Thoracic aorta (tissue), 2 donors: Measurements from ENCODE around the gene EBF4. TPM values are rescaled to one million over a fixed set of nuclear protein-coding genes. Genes with fewer than 3 reads are reported as not detected.
"Not testable (repeated sequence)": the region's sequence is repeated elsewhere in the genome, so short reads cannot be mapped to it uniquely, and the experiment has no call there.

Experiments used
- ATAC-seq: fragments of 150-250 bp; one replicate; pipeline ENCODE4 v1.8.0; 2017; ENCODE audit warnings: low read depth; ENCODE audit not compliant: insufficient number of reproducible peaks, low FRiP score
- DNase-seq: peaks from one replicate; pipeline ENCODE4 v3.0.0-alpha.2; 2020; ENCODE audit warnings: low spot score
- H3K27ac ChIP-seq, 2 donors: fragments of 200-600 bp; sonication (generic); 1 replicate in 1 of 2; 2 replicates in 1 of 2; pipeline ENCODE4 v1.5.1; 2016; ENCODE audit warnings: mild to moderate bottlenecking in 2 of 2, moderate library complexity in 2 of 2
- H3K27me3 ChIP-seq: fragments of 200-600 bp; sonication (generic); replicated peaks from 2 replicates; pipeline ENCODE4 v1.6.0; 2016; ENCODE audit warnings: mild to moderate bottlenecking; ENCODE audit not compliant: insufficient read depth
- H3K36me3 ChIP-seq: fragments of 200-600 bp; sonication (generic); one replicate; pipeline ENCODE4 v1.5.1; 2016
- H3K4me1 ChIP-seq, 2 donors: fragments of 200-600 bp; sonication (generic); 1 replicate in 1 of 2; 2 replicates in 1 of 2; pipeline versions ENCODE4 v1.5.1 to v1.6.0; 2016; ENCODE audit warnings: low read depth in 2 of 2, mild to moderate bottlenecking in 1 of 2; ENCODE audit not compliant: control insufficient read depth in 1 of 2
- H3K4me3 ChIP-seq: fragments of 200-600 bp; sonication (generic); 2 replicates; pipeline ENCODE4 v1.5.1; 2016; ENCODE audit warnings: mild to moderate bottlenecking
- H3K9me3 ChIP-seq: fragments of 200-600 bp; sonication (generic); 2 replicates; pipeline ENCODE4 v1.5.1; 2016
- total RNA-seq, 2 donors: library from RNA; depleted of rRNA; stranded (reverse); fragments of >200 nt; gene quantifications; one replicate each; pipeline versions ENCODE4 v1.1.0 to v1.2.3, GENCODE V29; 2016
- TF ChIP-seq, protein P1 (sequence below): fragments of 200-600 bp; sonication (generic); IDR thresholded peaks from one replicate; pipeline ENCODE4 v1.5.1; 2019; ENCODE audit warnings: antibody characterized with exemption

EBF4 gene
- total RNA-seq, 2 donors from 2014 or later: 14.1 to 16.6 TPM

DNA sequence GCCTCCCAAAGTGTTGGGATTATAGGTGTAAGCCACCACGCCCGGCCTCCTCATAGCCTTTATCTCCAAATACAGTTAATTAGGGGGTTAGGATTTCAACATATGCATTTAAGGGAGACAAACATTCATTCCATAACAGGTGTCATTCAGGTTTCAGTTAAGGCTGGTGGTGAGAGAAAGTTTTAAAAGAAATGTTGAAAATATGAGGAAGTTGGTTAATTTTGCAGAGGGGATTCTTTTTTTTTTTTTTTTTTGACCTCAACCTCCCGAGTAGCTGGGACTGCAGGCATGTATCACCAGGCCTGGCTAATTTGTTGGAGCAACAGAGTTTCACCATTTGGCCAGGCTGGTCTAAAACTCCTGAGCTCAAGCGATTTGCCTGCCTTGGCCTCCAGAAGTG, 12.5 kb upstream of the EBF4 start:
- H3K9me3 ChIP-seq: no peaks in the 10 kb centered on the region
- H3K4me1 ChIP-seq: no peaks in the 10 kb centered on the region
- no peak overlapping the region for H3K27ac ChIP-seq
- no peaks in the 10 kb centered on the region for H3K27me3 ChIP-seq
- no peaks in the 10 kb centered on the region for H3K36me3 ChIP-seq
- no peak for ATAC-seq
- DNase-seq: no peak
- H3K4me3 ChIP-seq: no peak overlapping the region
- TF ChIP-seq, protein P1, sequence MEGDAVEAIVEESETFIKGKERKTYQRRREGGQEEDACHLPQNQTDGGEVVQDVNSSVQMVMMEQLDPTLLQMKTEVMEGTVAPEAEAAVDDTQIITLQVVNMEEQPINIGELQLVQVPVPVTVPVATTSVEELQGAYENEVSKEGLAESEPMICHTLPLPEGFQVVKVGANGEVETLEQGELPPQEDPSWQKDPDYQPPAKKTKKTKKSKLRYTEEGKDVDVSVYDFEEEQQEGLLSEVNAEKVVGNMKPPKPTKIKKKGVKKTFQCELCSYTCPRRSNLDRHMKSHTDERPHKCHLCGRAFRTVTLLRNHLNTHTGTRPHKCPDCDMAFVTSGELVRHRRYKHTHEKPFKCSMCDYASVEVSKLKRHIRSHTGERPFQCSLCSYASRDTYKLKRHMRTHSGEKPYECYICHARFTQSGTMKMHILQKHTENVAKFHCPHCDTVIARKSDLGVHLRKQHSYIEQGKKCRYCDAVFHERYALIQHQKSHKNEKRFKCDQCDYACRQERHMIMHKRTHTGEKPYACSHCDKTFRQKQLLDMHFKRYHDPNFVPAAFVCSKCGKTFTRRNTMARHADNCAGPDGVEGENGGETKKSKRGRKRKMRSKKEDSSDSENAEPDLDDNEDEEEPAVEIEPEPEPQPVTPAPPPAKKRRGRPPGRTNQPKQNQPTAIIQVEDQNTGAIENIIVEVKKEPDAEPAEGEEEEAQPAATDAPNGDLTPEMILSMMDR: no peak

DNA sequence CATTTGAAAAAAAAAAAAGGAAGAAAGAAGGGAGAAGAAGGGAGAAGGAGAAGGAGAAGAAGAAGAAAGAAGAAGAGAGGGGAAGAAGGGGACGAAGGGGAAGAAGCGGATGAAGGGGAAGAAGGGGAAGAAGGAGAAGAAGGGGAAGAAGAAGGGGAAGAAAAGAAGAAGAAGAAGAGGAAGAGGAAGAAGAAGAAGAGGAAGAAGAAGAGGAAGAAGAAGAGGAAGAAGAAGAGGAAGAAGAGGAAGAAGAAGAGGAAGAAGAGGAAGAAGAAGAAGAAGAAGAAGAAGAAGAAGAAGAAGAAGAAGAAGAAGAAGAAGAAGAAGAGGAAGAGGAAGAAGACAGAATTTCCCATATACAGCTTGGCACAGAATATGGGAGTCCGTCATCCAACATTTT, 10.5 kb upstream of the EBF4 start:
- DNase-seq, H3K4me3 ChIP-seq, H3K36me3 ChIP-seq, H3K27me3 ChIP-seq, H3K9me3 ChIP-seq, H3K4me1 ChIP-seq, H3K27ac ChIP-seq, ATAC-seq: not testable (repeated sequence)

DNA sequence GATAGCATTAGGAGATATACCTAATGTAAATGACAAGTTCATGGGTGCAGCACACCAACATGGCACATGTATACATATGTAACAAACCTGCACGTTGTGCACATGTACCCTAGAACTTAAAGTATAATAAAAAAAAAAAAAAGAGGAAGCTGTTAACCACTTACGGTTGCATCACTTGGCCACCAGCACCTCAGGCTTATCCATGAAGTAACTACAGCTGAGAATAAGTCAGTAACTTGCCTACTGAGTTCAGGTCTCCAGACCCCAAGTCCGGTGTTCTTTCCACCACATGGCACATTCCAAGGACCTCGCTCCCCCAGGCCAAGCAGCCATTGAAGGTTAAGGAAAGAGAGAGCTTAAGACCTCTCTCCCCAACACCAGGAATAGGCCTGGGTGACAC, 7.8 kb upstream of the EBF4 start:
- not testable (repeated sequence) for H3K9me3 ChIP-seq, H3K27ac ChIP-seq, DNase-seq, H3K4me3 ChIP-seq, H3K4me1 ChIP-seq, H3K27me3 ChIP-seq, H3K36me3 ChIP-seq, ATAC-seq

DNA sequence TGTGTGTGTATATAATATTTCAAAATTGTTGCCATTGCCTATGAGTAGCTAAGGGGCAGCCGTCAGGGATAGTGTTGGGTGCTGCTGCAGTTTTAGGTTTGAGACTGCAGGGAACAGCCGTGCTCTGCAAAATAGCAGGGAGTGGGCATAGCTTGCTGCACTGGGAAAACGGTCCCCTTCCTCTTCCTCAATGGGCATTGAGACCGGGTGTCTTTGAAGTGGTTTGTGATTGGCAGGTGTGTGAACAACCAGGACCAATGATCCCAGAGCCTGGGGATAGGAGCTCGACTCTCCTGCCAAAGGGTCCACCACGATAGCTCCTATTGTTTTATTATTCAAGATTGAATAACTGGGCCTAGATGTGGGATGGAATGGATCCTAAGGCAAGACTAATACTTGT, 5.1 kb upstream of the EBF4 start:
- Histone ChIP-seq H3K9me3 (no peaks in the 10 kb centered on the region), H3K36me3 (no peaks in the 10 kb centered on the region), H3K27ac (no peak overlapping the region), H3K4me3 (no peak overlapping the region), H3K4me1 (peaks cover 0 to 8% of the 10 kb centered on the region in 2 donors), H3K27me3 (no peaks in the 10 kb centered on the region)
- TF ChIP-seq, protein P1: no peak
- ATAC-seq (no peak), DNase-seq (no peak)

DNA sequence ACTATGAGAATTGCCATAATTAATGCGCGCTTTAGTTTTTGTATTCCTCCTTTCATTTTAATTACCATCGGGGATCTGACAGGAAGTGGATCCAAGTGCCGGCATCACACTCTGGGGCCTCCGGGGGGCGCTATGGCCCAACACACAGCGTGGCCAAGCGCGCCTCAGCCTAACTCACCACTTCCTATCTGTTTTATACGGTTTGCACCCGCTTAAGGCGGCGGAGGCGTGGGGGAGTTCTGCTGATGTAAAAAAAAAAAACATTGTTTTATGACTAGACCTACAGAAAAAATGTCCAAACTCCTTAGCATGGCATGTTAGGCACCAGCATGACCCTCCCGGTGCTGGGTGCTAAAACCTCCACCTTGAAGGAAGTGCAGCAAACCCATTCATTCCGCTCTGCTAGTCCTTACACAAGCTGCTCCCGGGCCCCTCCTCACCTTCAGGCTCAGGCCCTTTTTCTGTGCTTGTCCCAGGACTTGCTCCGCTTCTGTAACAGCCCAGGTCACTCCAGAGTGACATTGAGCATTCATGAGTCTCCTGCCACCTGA, 4.5 kb upstream of the EBF4 start:
- TF ChIP-seq, protein P1: peak; percentile 36
- ATAC-seq (no peak), DNase-seq (no peak)
- Histone ChIP-seq H3K36me3 (no peaks in the 10 kb centered on the region), H3K9me3 (no peaks in the 10 kb centered on the region), H3K4me3 (no peak overlapping the region), H3K4me1 (peaks cover 0 to 8% of the 10 kb centered on the region in 2 donors), H3K27me3 (no peaks in the 10 kb centered on the region), H3K27ac (no peak overlapping the region)

DNA sequence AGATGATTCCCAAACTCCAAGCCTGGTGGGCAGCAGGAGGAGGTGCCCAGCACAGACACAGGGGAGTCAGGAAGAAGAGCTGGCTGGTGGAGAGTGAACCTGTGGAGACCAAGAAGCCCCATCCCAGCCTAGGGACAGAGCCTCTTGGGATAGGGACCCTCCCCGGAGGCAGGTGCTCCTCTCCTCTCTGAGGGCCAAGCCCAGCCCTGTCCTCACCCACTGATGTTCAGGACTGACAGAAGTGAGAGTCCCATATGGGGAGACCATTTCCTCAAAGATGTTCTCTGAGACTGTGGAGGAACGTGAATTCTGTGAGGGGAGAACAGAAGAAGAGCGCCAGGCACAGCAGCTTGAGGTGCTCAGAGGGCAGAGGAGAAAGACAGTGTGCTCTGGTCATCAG, 2.4 kb upstream of the EBF4 start:
- TF ChIP-seq, protein P1: no peak
- no peaks in the 10 kb centered on the region for H3K9me3 ChIP-seq
- H3K4me3 ChIP-seq: no peak overlapping the region
- no peaks in the 10 kb centered on the region for H3K36me3 ChIP-seq
- peaks cover 3 to 18% of the 10 kb centered on the region in 2 donors for H3K4me1 ChIP-seq
- DNase-seq: no peak
- H3K27me3 ChIP-seq: no peaks in the 10 kb centered on the region
- no peak overlapping the region for H3K27ac ChIP-seq
- no peak for ATAC-seq
